Fibroblast of lung (primary cell): Measurements from ENCODE around the gene EXO1. TPM values are rescaled to one million over a fixed set of nuclear protein-coding genes. Genes with fewer than 3 reads are reported as not detected.
A peak's percentile ranks its signal among the peaks of the same experiment; 100 is the strongest.
"Not testable (repeated sequence)": the region's sequence is repeated elsewhere in the genome, so short reads cannot be mapped to it uniquely, and the experiment has no call there.

Experiments
- DNase-seq, 2 donors: peaks; one replicate each; pipeline versions ENCODE4 v3.0.0 to v3.0.0-alpha.2; 2010; ENCODE audit warnings: low read depth in 2 of 2
- H2AFZ ChIP-seq: 2 replicates; pipeline ENCODE4 v1.5.1; 2012; ENCODE audit warnings: low read length, control low read depth, inconsistent platforms
- H3K27ac ChIP-seq: 2 replicates; pipeline ENCODE4 v1.5.1; 2011; ENCODE audit warnings: low read length, control low read depth; ENCODE audit not compliant: insufficient read depth
- H3K27me3 ChIP-seq: 2 replicates; pipeline ENCODE4 v1.5.1; 2011; ENCODE audit warnings: mild to moderate bottlenecking, low read length; ENCODE audit not compliant: control insufficient read depth, insufficient read depth
- H3K36me3 ChIP-seq: 2 replicates; pipeline ENCODE4 v1.5.1; 2011; ENCODE audit warnings: low read length; ENCODE audit not compliant: control insufficient read depth, insufficient read depth
- H3K4me1 ChIP-seq: 2 replicates; pipeline ENCODE4 v1.5.1; 2011; ENCODE audit warnings: low read length; ENCODE audit not compliant: control insufficient read depth, insufficient read depth; ENCODE audit errors: extremely low read depth
- H3K4me2 ChIP-seq: 2 replicates; pipeline ENCODE4 v1.5.1; 2011; ENCODE audit warnings: low read length, control low read depth; ENCODE audit not compliant: insufficient read depth; ENCODE audit errors: extremely low read depth
- H3K4me3 ChIP-seq, 4 experiments: fragments of 200-600 bp in 1 of 4; sonication (generic) in 1 of 4; replicated peaks in 1 of 4; 2 replicates each; pipeline ENCODE4 v1.5.1; 2011 to 2016; ENCODE audit warnings: low read length in 4 of 4, low read depth in 3 of 4, mild to moderate bottlenecking in 3 of 4, control low read depth in 2 of 4, inconsistent platforms in 1 of 4, mixed read lengths in 1 of 4; ENCODE audit not compliant: insufficient read depth in 1 of 4; ENCODE audit errors: control extremely low read depth in 1 of 4
- H3K79me2 ChIP-seq: 2 replicates; pipeline ENCODE4 v1.5.1; 2012; ENCODE audit warnings: mild to moderate bottlenecking, low read length, inconsistent platforms; ENCODE audit not compliant: control insufficient read depth, insufficient read depth
- H3K9ac ChIP-seq: 2 replicates; pipeline ENCODE4 v1.5.1; 2011; ENCODE audit warnings: mild to moderate bottlenecking, low read length, control low read depth; ENCODE audit not compliant: insufficient read depth
- H3K9me3 ChIP-seq: 2 replicates; pipeline ENCODE4 v1.5.1; 2012; ENCODE audit warnings: low read depth, low read length; ENCODE audit not compliant: control insufficient read depth, insufficient read depth
- H4K20me1 ChIP-seq: 2 replicates; pipeline ENCODE4 v1.5.1; 2011; ENCODE audit warnings: low read length; ENCODE audit not compliant: control insufficient read depth, insufficient read depth; ENCODE audit errors: extremely low read depth
- CTCF ChIP-seq, 2 donors: IDR thresholded peaks in 1 of 2; conservative IDR thresholded peaks in 1 of 2; 1 replicate in 1 of 2; 2 replicates in 1 of 2; pipeline ENCODE4 v1.5.1; 2011 to 2012; ENCODE audit warnings: low read length in 2 of 2, control low read depth in 1 of 2, inconsistent platforms in 1 of 2, low read depth in 1 of 2, mild to moderate bottlenecking in 1 of 2
- EZH2 ChIP-seq: IDR thresholded peaks from 2 replicates; pipeline ENCODE4 v1.5.1; 2012; ENCODE audit warnings: low read length, control low read depth, mild to moderate bottlenecking; ENCODE audit errors: missing control alignments
- polyA plus RNA-seq, 2 donors: library from polyadenylated mRNA; depleted of rRNA in 1 of 2; stranded (reverse) in 1 of 2; unstranded in 1 of 2; fragments of >200 nt; gene quantifications; 2 replicates each; pipeline ENCODE4 v1.2.1, GENCODE V29; 2011 to 2012; ENCODE audit warnings: missing spikeins in 1 of 2
- total RNA-seq: library from RNA; depleted of rRNA; stranded (reverse); fragments of >200 nt; gene quantifications from 2 replicates; pipeline ENCODE4 v1.2.1, GENCODE V29; 2014

EXO1 gene
- total and polyA plus RNA-seq, 2 donors (not counting 1 experiment from before 2014, with no cell fraction given) = 3.0 to 7.2 TPM

- Histone ChIP-seq H4K20me1 (no peaks in the 10 kb centered on the region), H3K27ac (peak overlapping the region; percentile 98), H3K4me3 (peak overlapping the region; percentile 86 to 96 (median 88)), H3K4me1 (no peaks in the 10 kb centered on the region), H3K4me2 (peak overlapping the region; percentile 90), H3K79me2 (peaks cover 16% of the 10 kb centered on the region), H3K9ac (no peak overlapping the region), H3K36me3 (no peaks in the 10 kb centered on the region), H3K9me3 (no peaks in the 10 kb centered on the region), H2AFZ (peak overlapping the region; percentile 98), H3K27me3 (no peaks in the 10 kb centered on the region)
- TF ChIP-seq EZH2 (no peak), CTCF (conservative IDR thresholded peaks at IDR 0.05 in 1 of 2, IDR thresholded peaks at IDR 0.05 in 1 of 2; ENCODE audit: low read depth in 1 of 2, low read length in 2 of 2) (no peak)
- DNase-seq = no peak
Observed at GRCh38 chr1:241848686-241849344, 811 bp downstream of the EXO1 start.

DNA sequence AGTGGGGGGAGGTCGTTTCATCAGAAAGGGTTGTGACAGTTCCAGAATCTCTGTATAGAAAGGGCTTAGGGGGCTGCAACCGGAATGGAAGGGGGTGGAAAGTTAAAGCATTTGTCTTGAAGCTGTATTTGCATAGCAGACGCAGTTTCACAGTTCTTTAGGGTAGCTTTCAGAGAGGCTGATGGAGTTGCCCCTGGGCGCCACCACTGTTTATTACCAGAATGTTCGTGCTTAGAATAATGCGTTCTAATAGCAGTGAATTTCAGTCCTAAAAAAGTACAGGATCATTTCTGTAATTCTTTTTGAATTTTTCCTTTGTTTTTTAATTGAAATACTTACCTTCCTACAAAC lies 1.3 kb downstream of the EXO1 start:
- H3K36me3 ChIP-seq = no peaks in the 10 kb centered on the region
- peaks cover 16% of the 10 kb centered on the region for H3K79me2 ChIP-seq
- no peak overlapping the region for H3K9ac ChIP-seq
- H3K4me1 ChIP-seq = no peaks in the 10 kb centered on the region
- peak overlapping the region; percentile 90 for H3K4me2 ChIP-seq
- H2AFZ ChIP-seq = no peak overlapping the region
- peak overlapping the region; percentile 86 to 96 (median 88) for H3K4me3 ChIP-seq
- TF ChIP-seq CTCF (conservative IDR thresholded peaks at IDR 0.05 in 1 of 2, IDR thresholded peaks at IDR 0.05 in 1 of 2; ENCODE audit: low read depth in 1 of 2, low read length in 2 of 2) = no peak
- TF ChIP-seq EZH2 = no peak
- no peaks in the 10 kb centered on the region for H3K9me3 ChIP-seq
- no peak for DNase-seq
- no peaks in the 10 kb centered on the region for H3K27me3 ChIP-seq
- no peaks in the 10 kb centered on the region for H4K20me1 ChIP-seq
- no peak overlapping the region for H3K27ac ChIP-seq

DNA sequence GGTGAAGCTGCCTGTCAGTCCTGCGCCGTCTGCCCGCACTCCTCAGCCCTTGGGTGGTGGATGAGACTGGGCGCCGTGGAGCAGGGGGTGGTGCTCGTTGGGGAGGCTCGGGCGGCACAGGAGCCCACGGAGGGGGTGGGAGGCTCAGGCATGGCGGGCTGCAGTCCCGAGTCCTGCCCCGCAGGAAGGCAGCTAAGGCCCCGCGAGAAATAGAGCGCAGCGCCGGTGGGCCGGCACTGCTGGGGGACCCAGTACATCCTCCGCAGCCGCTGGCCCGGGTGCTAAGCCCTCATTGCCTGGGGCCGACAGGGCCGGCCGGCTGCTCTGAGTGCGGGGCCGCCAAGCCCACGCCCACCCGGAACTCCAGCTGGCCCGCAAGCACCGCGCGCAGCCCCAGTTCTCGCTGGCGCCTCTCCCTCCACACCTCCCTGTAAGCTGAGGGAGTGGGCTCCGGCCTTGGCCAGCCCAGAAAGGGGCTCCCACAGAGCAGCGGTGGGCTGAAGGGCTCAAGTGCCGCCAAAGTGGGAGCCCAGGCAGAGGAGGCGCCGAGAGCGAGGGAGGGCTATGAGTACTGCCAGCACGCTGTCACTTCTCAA lies 7.6 kb downstream of the EXO1 start:
- not testable (repeated sequence) for H3K4me3 ChIP-seq, H2AFZ ChIP-seq, H3K9ac ChIP-seq, H4K20me1 ChIP-seq, H3K4me2 ChIP-seq, H3K27me3 ChIP-seq, H3K9me3 ChIP-seq, H3K4me1 ChIP-seq, DNase-seq, H3K36me3 ChIP-seq, H3K27ac ChIP-seq, H3K79me2 ChIP-seq
